HG03575 (cell line): ENCODE measurements around the gene SNAP25.

Experiments used
- ATAC-seq: cut with Tn5 transposase; IDR thresholded peaks from one replicate; pipeline ENCODE4 v1.9.1; 2021; ENCODE audit not compliant: unreplicated experiment, insufficient number of reproducible peaks, low FRiP score; ENCODE audit errors: extremely low read depth

Gene SNAP25

DNA sequence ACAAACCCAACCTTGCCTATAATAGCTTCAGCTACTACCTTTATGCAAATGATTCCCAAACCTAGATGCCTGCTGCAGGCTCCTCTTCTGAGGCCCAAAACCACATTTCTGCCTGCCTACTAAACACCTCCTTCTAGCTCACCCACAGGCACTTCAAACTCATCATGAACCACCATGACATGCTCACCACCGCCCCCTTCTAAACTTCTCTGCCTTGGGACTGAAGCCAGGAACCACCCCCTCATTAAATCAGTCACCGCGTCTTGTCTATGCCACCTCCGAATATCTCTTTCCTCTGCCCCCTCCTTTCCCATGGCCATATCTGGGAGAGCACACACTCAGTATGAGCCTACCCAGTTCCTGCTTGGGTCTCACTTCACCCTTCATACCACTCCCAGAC is 101.2 kb downstream of the SNAP25 start:
- ATAC-seq: no peak

DNA sequence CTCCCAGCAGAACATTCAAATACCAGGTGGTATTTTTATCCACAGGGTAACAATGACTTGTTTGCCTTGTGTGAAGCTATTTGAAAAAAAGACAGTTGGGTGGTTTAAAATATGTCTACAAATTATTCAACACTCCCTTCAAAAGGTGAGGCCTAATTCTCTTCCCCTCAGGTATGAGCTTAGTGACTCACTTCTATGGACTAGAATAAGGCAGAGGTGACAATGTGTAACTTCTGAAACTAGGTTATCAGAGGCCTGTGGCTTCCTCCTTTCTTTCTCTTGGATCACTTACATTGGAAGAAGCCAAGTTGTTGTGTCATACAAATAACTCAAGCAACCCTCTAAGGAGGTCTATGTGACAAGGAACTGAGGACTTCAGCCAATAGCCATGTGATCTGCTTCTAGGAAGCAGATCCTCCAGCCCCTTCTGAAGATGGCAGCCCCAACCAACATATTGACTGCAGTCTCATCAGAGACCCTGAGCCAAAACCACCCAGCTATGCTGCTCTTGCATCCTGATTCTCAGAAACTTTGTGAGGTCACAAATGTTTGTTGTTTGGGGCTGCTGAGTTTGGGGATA is 102.6 kb downstream of the SNAP25 start:
- no peak for ATAC-seq

DNA sequence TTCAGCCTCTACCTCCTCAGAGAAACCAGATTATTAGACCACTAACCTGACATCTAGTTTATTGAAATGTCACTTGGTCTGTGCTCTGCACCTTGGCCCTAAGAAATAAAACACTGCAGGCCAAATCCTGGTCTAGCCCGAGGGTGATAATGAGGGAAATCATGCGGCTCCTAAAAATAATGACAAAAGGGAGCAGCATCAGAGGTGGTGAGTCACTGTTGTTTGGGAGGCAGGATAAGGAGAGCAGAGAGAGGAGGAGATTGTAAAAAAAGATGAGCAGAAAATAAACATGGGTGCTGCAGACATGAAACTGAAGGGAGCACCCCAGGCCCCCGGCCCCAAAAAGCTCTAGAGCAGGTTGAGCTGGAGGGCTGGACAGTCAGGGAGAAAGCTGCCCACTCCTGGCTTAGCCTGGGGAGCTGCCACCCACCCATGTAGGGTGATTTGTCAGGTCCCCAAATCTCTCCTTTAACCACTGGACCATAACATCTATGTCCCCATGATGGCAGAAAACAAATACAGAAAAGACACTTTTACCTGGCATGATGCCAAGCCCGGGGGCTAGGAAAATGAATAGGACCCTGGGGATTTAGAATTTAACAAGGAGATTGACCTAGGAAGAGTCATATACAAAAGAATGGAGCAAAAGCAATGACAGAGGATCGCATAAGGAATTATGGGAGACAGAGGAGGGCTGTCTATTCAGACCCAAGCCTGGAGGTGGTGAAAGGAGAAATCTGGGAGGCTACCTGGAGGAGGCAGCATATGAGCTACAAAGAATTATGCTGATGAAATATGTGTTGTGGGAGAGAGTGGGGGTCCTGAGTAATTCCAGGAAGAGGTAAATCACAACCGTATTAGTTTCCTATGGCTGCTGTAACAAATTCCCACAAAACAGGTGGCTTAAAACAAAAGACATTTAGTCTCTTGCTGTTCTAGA is 103.7 kb downstream of the SNAP25 start:
- ATAC-seq: no peak

DNA sequence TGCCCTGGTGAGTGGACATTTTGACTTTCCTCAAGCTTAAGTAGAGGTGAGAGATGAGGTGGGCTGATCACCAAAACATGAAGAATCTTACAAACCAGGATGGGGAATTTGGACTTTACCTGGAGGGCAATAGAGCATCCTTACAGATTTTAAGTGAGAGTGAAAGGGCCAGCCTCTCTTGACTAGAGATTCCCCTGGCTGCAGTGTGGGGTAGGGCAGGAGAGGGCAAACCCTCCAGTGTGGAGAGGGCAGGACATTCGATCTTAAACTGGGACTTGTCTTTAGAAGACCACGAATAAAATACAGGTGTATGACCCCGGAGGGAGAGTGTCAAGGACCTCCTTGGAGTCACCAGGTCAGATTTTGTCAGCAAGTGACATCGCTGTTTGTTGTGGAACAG is 105.1 kb downstream of the SNAP25 start:
- ATAC-seq: no peak

DNA sequence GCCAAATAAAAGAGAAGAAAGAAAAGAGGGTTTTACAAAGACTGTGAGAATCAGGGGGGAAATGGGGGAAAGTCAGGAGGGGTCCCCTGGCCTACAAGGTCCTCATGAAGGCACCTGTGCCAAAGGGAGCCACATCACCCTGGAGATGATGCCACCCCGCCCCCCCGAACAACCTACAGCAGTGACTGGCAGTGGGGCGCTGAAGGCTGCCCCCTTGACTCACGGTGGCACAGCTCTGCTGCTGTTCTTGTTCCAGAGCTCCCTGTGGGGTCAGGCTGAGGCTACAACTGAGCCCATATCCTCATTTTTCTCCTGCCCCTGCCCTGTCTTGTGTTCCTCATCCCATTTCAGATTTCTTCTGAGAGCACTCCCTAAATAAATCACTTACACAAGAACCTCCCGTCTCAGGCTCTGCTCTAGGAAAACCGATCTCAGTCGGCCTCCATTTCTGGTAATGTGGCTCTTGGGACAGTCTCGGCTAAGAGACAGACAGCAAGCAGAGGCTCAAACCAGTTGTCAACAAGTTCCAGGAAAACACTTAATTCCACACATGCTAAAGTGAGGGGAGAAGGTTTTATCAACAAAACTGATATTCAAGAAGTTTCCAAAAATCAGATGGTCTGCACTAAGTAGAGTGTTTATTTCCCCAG is 105.7 kb downstream of the SNAP25 start:
- ATAC-seq: no peak

DNA sequence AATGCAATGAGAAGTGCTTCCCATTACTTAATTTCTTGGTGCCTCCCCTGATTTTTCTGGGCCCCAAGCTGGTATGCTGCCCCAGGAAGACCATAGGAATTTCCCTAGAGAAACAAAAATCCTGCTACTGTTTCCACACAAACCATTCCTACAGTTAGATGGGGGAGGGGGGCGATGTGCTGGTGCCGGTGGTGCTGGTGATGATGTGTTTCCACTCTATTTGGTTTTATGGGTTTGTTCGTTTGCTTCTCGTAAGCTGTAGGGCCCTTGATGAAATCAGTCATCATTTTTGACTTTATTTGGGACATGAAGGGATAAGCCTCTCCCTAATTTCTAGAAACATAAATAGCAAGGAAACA is 110.2 kb downstream of the SNAP25 start:
- no peak for ATAC-seq

DNA sequence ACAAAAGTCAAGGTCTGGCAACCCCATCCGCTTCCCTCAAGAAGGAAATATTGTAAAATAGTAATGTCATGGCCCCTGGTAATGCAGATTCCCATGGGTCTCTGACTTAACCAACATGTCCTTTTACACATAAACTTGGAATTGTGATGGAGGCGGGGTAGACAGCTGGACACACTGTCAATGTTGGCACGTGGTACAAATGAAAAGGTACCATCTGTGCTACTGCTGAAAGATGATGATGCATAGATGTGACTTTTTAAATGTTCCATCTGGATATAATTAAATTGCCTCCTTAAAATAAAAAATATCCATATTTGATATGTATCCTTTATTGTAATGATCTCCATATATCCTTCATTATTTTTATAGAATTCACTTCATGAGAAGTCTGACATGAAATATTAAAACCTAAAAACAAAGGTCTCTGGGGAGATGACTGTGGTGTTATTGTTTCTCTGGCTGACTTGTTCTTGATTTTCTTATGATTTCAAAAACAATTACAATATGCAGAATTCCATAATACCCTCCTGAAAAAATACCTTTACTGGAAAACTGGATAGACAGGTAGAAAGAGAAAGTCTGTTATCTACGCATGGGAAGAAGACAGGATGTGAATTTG is 110.9 kb downstream of the SNAP25 start:
- no peak for ATAC-seq

DNA sequence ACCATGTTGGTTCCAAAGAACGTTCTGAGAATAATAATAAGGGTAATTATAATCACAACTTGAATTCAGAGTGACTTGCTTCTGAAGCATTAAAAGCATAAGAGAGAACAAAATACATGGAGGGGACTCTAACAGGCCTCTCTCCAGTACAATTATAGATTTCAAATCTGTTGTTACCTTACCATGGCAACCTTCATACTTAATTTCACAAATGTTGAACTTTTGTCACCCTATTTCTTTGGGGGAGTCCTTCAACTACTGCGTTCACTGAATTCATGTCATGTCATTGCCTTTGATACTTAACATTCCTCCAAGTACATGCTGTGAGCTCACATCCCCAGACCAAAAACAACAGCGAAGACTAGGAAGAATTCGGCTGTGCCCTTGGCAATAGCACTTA is 111.4 kb downstream of the SNAP25 start:
- ATAC-seq: no peak

DNA sequence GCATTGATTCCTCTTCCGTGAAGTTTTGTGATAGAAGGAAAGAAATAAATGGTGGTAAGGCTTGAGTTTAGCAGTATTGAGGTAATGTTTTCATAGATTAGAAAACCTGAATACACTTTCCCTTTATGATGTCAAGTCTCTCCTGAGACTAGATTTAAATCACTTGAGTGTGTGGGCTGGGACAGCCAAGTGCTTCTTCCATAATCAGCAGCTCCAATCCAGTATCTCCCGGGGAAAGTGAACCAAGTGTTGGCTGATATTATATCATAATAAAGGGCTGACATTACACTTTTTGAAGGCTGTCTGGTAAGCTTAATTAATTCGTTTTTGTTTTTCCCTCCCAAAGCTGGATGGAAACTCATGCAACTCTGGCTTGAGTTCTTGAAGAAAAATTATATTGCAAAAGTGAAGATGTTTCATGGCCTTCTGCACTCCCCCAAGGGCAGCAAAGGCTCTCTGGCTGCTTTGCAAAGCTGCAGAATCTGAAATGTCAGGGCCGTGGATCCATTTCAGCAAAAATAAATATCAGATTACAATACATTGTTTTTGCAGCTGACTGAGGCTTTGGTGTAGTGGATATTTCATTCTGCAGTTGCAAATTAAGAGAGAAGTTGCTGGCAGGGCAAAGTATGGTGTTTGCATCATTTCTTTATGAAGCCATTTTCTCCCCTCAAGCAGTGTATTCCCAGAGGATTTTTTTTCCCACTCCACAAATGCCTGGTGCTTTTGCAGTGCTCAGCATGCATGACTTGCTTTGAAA is 114.2 kb downstream of the SNAP25 start:
- no peak for ATAC-seq

DNA sequence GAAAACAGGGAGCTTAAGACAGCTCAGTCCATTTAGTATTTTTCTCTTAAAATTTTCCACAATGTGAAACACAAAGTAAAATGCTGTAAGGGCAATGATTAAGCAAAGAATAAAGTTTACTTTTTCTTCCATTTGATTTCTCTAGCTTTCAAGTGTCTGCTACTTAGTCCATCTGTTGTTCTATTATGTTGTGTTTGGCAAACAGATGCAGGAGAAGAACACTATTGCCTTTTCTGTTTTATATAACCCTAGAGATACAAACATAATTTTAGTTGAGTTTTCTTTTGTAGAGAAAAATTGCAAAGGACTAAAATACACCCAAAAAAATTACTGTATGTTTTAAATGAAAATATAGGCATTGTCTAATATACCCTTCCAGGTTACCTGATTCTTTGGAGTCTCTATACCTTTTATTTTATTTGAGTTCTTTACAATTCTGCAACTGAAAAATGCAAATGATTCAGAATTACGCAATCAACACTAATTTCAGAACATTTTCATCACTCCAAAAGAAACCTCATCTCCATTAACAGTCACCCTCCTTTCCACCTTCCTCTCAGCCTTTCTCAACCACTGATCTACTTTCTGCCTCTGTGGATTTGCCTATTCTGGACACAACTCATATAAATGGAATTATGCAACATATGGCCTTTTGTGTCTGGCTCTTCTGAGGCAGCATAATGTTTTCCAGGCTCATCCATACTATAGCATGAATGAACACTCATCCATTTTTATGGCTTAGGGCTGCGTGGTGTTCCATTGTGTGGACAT is 118.5 kb downstream of the SNAP25 start:
- ATAC-seq: no peak

DNA sequence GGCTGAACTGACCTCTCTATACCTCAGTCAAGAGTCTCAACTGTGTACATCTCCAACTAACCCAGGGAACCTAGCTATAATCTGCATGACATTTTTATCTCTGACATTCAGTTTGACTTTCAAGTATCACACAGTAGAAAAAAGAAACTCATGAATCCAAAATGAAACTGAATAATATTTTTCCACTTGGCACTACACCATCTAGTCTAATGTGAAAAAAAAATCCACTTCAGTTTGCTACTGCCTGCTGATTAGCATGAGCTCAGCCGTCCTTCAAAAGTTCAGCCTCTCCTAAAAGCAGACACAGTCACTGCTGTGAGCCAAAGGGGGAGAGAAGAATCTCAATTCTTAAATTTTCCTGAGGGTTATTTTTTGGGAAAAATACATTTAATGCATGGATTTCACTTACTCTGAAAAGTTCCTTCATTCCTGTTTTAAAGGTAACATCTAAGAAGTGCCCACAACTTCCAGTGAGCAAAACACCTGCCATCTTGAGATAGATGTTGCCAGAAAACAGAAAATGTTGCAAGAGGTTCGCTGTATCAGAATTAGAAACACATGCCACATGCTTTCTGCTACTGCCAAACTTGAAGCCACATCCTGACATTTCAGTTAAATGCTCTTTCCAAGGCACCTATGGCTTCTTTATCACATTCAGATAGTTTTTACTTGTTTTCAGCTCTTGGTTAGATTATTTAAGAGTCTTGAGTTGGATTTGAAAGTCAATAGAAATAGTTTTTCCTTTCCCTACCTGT is 120.0 kb downstream of the SNAP25 start:
- ATAC-seq: no peak

DNA sequence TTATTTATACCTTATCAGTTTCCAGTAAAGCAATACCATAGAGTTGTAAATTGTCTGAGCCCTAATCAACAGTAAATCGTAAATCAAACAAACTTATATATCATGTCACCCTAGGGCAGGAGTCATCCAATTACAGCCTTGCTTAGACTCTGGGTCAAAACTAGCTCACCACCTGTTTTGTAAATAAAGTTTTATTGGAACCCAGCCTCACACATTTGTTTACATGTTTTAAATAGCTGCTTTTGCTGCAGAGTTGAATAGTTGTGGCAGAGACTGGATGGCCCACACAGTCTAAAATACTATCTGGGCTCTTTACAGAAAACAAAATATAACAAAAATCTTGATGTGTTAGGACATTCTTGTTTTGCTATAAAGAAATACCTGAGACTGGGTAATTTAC is 121.0 kb downstream of the SNAP25 start:
- no peak for ATAC-seq

DNA sequence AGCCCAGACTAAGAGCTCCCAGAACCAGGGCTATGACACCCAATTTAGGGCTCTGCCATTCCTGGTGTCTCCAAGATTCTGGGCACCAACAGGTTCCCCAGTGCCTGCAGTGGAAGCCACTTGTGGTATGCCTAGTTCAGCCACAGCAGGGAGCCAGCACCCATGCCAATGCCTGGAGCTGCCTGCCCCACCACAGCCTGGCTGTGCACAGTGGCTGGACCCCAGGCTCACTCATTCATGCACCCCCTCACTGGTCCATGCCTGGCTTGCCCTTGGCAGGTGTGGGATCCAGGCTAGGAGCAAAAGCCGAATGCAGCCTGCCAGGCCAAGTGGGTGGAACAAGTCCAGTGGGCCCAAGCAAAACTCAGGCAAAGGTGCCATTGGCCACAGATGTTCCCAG is 123.5 kb downstream of the SNAP25 start:
- ATAC-seq: no peak

DNA sequence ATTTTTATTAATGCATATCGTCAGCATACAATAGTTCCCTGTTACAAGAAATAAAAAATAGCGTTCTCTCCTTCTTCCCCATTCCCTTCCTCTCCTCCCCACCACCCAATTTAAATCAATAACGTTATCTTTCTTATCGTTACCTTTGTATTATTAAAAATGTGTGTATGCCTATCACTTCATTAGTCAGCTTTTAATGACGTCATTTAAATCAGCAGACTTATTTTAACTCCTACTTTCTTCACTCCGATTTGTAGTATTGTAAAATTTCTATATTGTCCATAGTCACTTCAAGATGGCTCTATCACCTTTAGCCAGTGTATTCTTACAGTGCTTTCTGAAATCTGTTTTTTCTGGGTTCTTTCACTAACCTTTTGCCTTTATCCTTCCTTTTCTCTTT is 126.3 kb downstream of the SNAP25 start:
- no peak for ATAC-seq

DNA sequence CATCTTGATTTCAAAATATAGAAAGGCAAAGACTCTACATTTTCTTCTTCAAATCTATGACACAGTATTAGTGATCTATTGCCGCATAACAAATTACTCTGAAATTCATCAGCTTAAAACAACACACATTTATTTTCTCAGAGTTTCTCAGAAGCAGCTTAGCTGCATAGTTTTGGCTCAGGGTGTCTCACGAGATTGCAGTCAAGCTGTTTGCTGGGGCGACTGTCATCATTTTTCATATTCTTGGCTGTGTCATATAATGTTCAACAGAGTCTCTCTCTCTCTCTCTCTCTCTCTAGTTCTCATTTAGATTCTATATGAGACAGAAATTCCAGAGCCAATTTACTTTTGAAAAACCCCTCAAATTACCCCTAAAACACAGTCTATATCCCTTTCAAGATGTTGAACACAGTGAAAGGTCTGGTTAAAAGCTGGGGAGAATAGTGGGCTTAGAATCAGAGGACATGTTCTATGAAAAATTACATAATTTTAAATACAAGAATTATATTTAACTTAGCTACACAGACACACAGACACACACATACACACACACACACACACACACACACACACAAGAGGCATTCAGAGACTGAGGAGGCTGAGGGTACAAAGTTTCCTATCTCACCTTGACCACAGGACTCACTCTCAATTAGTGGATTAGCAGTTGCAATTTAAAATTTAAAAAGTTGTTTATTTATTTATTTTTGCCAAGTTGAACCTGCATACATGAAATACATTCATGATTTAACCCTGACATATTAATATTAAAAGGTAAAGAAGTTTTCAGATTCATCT is 128.7 kb downstream of the SNAP25 start:
- ATAC-seq: no peak

DNA sequence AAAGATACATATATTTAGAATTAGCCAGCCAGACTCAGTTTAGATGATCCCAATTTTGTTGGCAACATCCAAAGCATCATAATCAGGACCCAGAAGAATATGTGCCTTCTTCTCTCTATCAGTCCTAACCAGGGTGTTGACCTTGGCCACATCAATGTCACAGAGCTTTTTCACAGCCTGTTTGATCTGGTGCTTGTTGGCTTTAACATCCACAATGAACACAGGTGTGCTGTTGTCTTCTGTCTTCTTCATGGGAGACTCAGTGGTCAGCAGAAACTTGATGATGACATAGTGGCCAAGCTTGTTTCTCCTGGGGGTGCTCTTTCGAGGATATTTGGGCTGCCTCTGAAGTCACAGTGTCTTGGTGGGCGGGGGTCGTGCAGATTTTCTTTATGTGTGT is 130.5 kb downstream of the SNAP25 start:
- no peak for ATAC-seq

DNA sequence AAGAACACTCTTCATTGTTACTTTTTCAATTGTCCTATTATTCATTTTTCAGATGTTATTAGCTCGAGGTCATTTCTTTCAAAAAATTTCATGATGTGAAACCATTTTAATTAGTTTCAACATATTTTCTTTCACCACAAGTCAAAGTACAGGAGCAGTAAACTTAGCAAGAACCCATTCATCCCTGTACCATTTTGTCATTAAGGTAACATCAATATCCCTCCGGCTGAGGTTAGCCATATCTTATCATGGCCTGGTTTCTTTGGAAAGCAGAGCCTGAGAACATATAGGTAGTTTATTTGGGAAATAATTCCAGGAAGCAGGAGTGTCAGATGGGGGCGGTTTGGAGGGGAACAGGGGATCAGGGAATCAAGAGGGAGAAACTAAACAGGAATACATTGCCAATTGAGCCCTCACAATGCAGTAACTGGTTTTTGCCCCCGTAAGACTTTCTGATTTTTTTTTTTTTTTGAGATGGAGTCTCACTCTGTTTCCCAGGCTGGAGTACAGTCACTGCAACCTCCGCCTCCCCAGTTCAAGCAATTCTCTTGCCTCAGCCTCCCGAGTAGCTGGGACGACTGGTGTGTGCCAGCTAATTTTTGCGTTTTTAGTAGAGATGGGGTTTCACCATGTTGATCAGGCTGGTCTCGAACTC is 131.7 kb downstream of the SNAP25 start:
- ATAC-seq: no peak
